ENCODE results near the gene NFATC1.

NFATC1 gene

DNA sequence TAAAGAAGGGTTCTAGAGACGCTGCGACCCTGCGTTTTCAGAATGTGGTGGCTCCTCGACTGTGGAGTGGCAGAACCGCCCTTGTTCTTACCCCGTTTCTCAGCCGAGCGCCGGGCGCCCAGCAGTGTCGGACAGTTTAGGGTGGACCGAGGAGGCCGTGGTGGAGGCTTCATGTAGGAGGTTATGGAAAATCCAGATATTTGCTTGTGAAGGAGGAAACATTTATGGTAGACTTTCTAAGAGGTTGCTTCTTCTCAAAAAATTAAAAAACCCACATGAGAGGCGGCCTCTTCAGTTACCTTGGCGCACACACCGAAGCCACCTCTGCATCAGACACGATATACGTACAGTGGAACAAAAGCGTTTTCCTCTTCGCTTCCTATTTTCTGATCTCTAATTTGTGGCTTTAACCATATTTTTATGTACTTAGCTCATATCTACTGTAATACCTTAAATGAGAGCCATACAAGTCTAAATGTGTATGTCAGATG, 120.8 kb downstream of the NFATC1 start (continued):
- TF ChIP-seq ZNF70 (CRISPR knock-in tag; IDR thresholded peaks at IDR 0.05) (no peak), BACH2 (CRISPR knock-in tag; IDR thresholded peaks at IDR 0.05; ENCODE audit: borderline replicate concordance) (no peak), ZFP3 (CRISPR knock-in tag; IDR thresholded peaks at IDR 0.05) (no peak), TOX (CRISPR knock-in tag; IDR thresholded peaks at IDR 0.05; ENCODE audit: borderline replicate concordance) (no peak), ZNF565 (CRISPR knock-in tag; conservative IDR thresholded peaks at IDR 0.05; ENCODE audit: low read depth) (no peak), RARB (CRISPR knock-in tag; IDR thresholded peaks at IDR 0.05) (no peak), ESRRG (CRISPR knock-in tag; IDR thresholded peaks at IDR 0.05) (no peak), ISL1 (CRISPR knock-in tag; IDR thresholded peaks at IDR 0.05) (no peak), ZNF8 (CRISPR knock-in tag; IDR thresholded peaks at IDR 0.05) (no peak), CSDC2 (CRISPR knock-in tag; IDR thresholded peaks at IDR 0.05) (no peak)

DNA sequence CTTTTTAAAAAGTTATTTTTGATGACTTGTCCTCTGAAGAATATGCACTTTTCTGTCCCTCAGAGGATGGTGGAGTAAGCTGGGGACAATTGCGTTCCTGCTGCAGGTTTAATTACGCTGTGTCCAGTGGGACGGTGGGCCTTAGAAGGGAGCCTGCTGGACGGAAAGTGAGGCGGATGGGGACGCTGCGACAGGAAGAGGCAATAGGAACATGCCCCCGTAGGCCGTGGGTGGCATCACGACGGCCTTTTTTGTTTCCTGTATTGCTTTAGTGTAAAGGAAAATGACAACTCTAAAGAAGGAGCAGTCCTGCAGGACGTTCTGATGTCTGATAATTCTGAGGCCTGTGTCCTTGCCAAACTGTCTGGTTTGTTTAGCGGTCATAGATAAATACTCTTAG, 121.6 kb downstream of the NFATC1 start:
- TF ChIP-seq OSR1 (CRISPR knock-in tag; IDR thresholded peaks at IDR 0.05) (no peak), ESRRG (CRISPR knock-in tag; IDR thresholded peaks at IDR 0.05) (no peak), ZNF8 (CRISPR knock-in tag; IDR thresholded peaks at IDR 0.05) (no peak), TCF4 (CRISPR knock-in tag; IDR thresholded peaks at IDR 0.05; ENCODE audit: borderline replicate concordance) (no peak), TOX (CRISPR knock-in tag; IDR thresholded peaks at IDR 0.05; ENCODE audit: borderline replicate concordance) (no peak), ZFP30 (CRISPR knock-in tag; IDR thresholded peaks at IDR 0.05) (no peak), ARNTL (CRISPR knock-in tag; IDR thresholded peaks at IDR 0.05; ENCODE audit: borderline replicate concordance, low read depth) (no peak), CSDC2 (CRISPR knock-in tag; IDR thresholded peaks at IDR 0.05) (no peak), ZNF70 (CRISPR knock-in tag; IDR thresholded peaks at IDR 0.05) (no peak), ISL1 (CRISPR knock-in tag; IDR thresholded peaks at IDR 0.05) (no peak), PPARA (CRISPR knock-in tag; IDR thresholded peaks at IDR 0.05; ENCODE audit: borderline replicate concordance) (no peak), ZFP3 (CRISPR knock-in tag; IDR thresholded peaks at IDR 0.05) (no peak), TSHZ2 (CRISPR knock-in tag; IDR thresholded peaks at IDR 0.05) (no peak), ZC3H10 (CRISPR knock-in tag; IDR thresholded peaks at IDR 0.05) (no peak), SNAI2 (CRISPR knock-in tag; IDR thresholded peaks at IDR 0.05) (no peak), BACH2 (CRISPR knock-in tag; IDR thresholded peaks at IDR 0.05; ENCODE audit: borderline replicate concordance) (no peak), RARB (CRISPR knock-in tag; IDR thresholded peaks at IDR 0.05) (no peak), GLIS3 (CRISPR knock-in tag; IDR thresholded peaks at IDR 0.05) (no peak), ZNF565 (CRISPR knock-in tag; conservative IDR thresholded peaks at IDR 0.05; ENCODE audit: low read depth) (no peak)
- TF ChIP-seq, protein P1, sequence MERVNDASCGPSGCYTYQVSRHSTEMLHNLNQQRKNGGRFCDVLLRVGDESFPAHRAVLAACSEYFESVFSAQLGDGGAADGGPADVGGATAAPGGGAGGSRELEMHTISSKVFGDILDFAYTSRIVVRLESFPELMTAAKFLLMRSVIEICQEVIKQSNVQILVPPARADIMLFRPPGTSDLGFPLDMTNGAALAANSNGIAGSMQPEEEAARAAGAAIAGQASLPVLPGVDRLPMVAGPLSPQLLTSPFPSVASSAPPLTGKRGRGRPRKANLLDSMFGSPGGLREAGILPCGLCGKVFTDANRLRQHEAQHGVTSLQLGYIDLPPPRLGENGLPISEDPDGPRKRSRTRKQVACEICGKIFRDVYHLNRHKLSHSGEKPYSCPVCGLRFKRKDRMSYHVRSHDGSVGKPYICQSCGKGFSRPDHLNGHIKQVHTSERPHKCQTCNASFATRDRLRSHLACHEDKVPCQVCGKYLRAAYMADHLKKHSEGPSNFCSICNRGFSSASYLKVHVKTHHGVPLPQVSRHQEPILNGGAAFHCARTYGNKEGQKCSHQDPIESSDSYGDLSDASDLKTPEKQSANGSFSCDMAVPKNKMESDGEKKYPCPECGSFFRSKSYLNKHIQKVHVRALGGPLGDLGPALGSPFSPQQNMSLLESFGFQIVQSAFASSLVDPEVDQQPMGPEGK (CRISPR knock-in tag; IDR thresholded peaks at IDR 0.05; ENCODE audit: borderline replicate concordance), result no peak
- no peak for ATAC-seq

- no peak for TF ChIP-seq ZFP30 (CRISPR knock-in tag; IDR thresholded peaks at IDR 0.05)
- no peak for TF ChIP-seq PPARA (CRISPR knock-in tag; IDR thresholded peaks at IDR 0.05; ENCODE audit: borderline replicate concordance)
- ATAC-seq, result no peak
Measured at GRCh38 chr18:79518028-79518682, 122.4 kb downstream of the NFATC1 start.

DNA sequence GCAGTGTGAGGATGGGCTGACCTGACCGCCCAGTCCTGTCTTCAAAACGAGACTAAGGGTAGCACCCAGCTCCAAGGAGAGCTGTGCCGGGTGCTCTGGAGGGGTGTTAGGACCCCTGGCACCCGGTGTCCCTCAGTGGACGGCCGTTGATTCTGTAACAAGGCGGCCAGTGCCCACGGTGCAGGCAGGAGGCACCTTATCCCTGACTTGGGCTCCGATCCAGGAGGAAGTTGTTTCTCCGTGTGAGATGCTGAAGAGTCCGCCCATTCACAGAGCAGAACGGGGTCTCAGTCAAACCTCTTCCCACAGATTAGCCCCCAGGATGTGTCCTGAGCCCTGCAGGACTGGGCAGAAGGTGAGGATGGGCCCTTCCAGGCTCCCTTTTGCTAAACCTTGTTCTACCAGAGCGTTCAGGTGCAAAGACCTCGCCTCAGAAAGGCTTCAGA, 123.0 kb downstream of the NFATC1 start:
- ATAC-seq, result no peak
- TF ChIP-seq TSHZ2 (CRISPR knock-in tag; IDR thresholded peaks at IDR 0.05) (no peak), ZFP3 (CRISPR knock-in tag; IDR thresholded peaks at IDR 0.05) (no peak), PPARA (CRISPR knock-in tag; IDR thresholded peaks at IDR 0.05; ENCODE audit: borderline replicate concordance) (no peak), ESRRG (CRISPR knock-in tag; IDR thresholded peaks at IDR 0.05) (no peak), SNAI2 (CRISPR knock-in tag; IDR thresholded peaks at IDR 0.05) (no peak), ZNF8 (CRISPR knock-in tag; IDR thresholded peaks at IDR 0.05) (no peak), ISL1 (CRISPR knock-in tag; IDR thresholded peaks at IDR 0.05) (no peak), BACH2 (CRISPR knock-in tag; IDR thresholded peaks at IDR 0.05; ENCODE audit: borderline replicate concordance) (no peak), GLIS3 (CRISPR knock-in tag; IDR thresholded peaks at IDR 0.05) (no peak)
- TF ChIP-seq, protein P2, sequence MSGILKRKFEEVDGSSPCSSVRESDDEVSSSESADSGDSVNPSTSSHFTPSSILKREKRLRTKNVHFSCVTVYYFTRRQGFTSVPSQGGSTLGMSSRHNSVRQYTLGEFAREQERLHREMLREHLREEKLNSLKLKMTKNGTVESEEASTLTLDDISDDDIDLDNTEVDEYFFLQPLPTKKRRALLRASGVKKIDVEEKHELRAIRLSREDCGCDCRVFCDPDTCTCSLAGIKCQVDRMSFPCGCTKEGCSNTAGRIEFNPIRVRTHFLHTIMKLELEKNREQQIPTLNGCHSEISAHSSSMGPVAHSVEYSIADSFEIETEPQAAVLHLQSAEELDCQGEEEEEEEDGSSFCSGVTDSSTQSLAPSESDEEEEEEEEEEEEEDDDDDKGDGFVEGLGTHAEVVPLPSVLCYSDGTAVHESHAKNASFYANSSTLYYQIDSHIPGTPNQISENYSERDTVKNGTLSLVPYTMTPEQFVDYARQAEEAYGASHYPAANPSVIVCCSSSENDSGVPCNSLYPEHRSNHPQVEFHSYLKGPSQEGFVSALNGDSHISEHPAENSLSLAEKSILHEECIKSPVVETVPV (CRISPR knock-in tag; IDR thresholded peaks at IDR 0.05), result no peak
- TF ChIP-seq, protein P3, sequence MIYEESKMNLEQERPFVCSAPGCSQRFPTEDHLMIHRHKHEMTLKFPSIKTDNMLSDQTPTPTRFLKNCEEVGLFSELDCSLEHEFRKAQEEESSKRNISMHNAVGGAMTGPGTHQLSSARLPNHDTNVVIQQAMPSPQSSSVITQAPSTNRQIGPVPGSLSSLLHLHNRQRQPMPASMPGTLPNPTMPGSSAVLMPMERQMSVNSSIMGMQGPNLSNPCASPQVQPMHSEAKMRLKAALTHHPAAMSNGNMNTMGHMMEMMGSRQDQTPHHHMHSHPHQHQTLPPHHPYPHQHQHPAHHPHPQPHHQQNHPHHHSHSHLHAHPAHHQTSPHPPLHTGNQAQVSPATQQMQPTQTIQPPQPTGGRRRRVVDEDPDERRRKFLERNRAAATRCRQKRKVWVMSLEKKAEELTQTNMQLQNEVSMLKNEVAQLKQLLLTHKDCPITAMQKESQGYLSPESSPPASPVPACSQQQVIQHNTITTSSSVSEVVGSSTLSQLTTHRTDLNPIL (CRISPR knock-in tag; IDR thresholded peaks at IDR 0.05; ENCODE audit: low read depth), result no peak
- TF ChIP-seq, protein P1 (CRISPR knock-in tag; IDR thresholded peaks at IDR 0.05; ENCODE audit: borderline replicate concordance), result no peak
